Measurements from ENCODE around the gene GNGT2.

The GNGT2 gene

GRCh38 chr17:49210158-49211029, at the start of gene GNGT2, which contains the start of gene ABI3:
GNGT2 (minus strand) TSS chr17:49210574; CDS start chr17:49207422, 3,152 bp downstream.
ABI3 (plus strand) TSS chr17:49210707; CDS start chr17:49210725, 18 bp downstream.
- DNase-seq (ENCODE audit: low read depth in 2 of 2), result peak in 1 of 2 donors; percentile 41

- DNase-seq (ENCODE audit: low read depth in 2 of 2), result no peak
These were observed 49.3 kb upstream of the GNGT2 start for GRCh38 chr17:49259663-49260010.

- DNase-seq (ENCODE audit: low read depth in 2 of 2), result no peak
These were observed 48.0 kb upstream of the GNGT2 start for GRCh38 chr17:49258394-49258793.

- no peak for DNase-seq (ENCODE audit: low read depth in 2 of 2)
These were observed 44.8 kb upstream of the GNGT2 start for GRCh38 chr17:49255125-49255524.

GRCh38 chr17:49254066-49254465, 43.7 kb upstream of the GNGT2 start:
- no peak for DNase-seq (ENCODE audit: low read depth in 2 of 2)

- no peak for DNase-seq (ENCODE audit: low read depth in 2 of 2)
These were observed 41.8 kb upstream of the GNGT2 start for GRCh38 chr17:49252148-49252695.

- DNase-seq (ENCODE audit: low read depth in 2 of 2), result no peak
These were observed 39.6 kb upstream of the GNGT2 start for GRCh38 chr17:49249890-49250522.

- no peak for DNase-seq (ENCODE audit: low read depth in 2 of 2)
These were observed 39.0 kb upstream of the GNGT2 start for GRCh38 chr17:49249292-49249794.

- no peak for DNase-seq (ENCODE audit: low read depth in 2 of 2)
These were observed 37.6 kb upstream of the GNGT2 start for GRCh38 chr17:49247944-49248343.

- no peak for DNase-seq (ENCODE audit: low read depth in 2 of 2)
These were observed 34.5 kb upstream of the GNGT2 start for GRCh38 chr17:49244839-49245238.

- DNase-seq (ENCODE audit: low read depth in 2 of 2), result no peak
These were observed 32.4 kb upstream of the GNGT2 start for GRCh38 chr17:49242813-49243212.

GRCh38 chr17:49241692-49242397, 31.5 kb upstream of the GNGT2 start:
- no peak for DNase-seq (ENCODE audit: low read depth in 2 of 2)

GRCh38 chr17:49241040-49241439, 30.7 kb upstream of the GNGT2 start:
- DNase-seq (ENCODE audit: low read depth in 2 of 2), result no peak

- no peak for DNase-seq (ENCODE audit: low read depth in 2 of 2)
These were observed 30.2 kb upstream of the GNGT2 start for GRCh38 chr17:49240619-49241018.

- no peak for DNase-seq (ENCODE audit: low read depth in 2 of 2)
These were observed 29.6 kb upstream of the GNGT2 start for GRCh38 chr17:49239963-49240362.

GRCh38 chr17:49235896-49236295, 25.5 kb upstream of the GNGT2 start:
- no peak for DNase-seq (ENCODE audit: low read depth in 2 of 2)

GRCh38 chr17:49234509-49235080, 24.2 kb upstream of the GNGT2 start:
- DNase-seq (ENCODE audit: low read depth in 2 of 2), result no peak

- no peak for DNase-seq (ENCODE audit: low read depth in 2 of 2)
These were observed 21.2 kb upstream of the GNGT2 start for GRCh38 chr17:49231563-49231894.

GRCh38 chr17:49230636-49231562, 20.5 kb upstream of the GNGT2 start, which contains the start of gene PHOSPHO1:
PHOSPHO1 (minus strand) TSS chr17:49230787; CDS start chr17:49226691, 4,096 bp downstream.
- DNase-seq (ENCODE audit: low read depth in 2 of 2), result peak; percentile 75 to 78

GRCh38 chr17:49229805-49230600, 19.6 kb upstream of the GNGT2 start:
- DNase-seq (ENCODE audit: low read depth in 2 of 2), result no peak

All from activated CD8-positive, alpha-beta memory T cell treated with anti-CD3 and anti-CD28 coated beads for 4 hours (primary cell).